Aorta (tissue), 5 donors: ENCODE data around the gene FBXW12. TPM values are rescaled to one million over a fixed set of nuclear protein-coding genes. Genes with fewer than 3 reads are reported as not detected.

ENCODE experiments used
- ATAC-seq: fragments of 200-7000 bp; cut with Tn5 transposase; one replicate; pipeline ENCODE4 v1.9.1; 2022; ENCODE audit warnings: moderate library complexity; ENCODE audit not compliant: low FRiP score
- DNase-seq, 2 donors: peaks; one replicate each; pipeline ENCODE4 v3.0.0-alpha.2; 2020
- H3K27ac ChIP-seq, 2 donors: one replicate each; pipeline ENCODE4 v1.5.1; 2013; ENCODE audit warnings: low read length in 2 of 2, mild to moderate bottlenecking in 2 of 2, moderate library complexity in 2 of 2, control low read depth in 1 of 2, inconsistent platforms in 1 of 2, low read depth in 1 of 2
- H3K27me3 ChIP-seq, 2 donors: one replicate each; pipeline ENCODE4 v1.6.1; 2013; ENCODE audit warnings: control low read depth in 1 of 2, low read length in 1 of 2, mild to moderate bottlenecking in 1 of 2, moderate library complexity in 1 of 2; ENCODE audit not compliant: insufficient read depth in 2 of 2, control insufficient read depth in 1 of 2
- H3K36me3 ChIP-seq, 2 donors: one replicate each; pipeline ENCODE4 v1.6.1; 2013; ENCODE audit warnings: control low read depth in 1 of 2, low read length in 1 of 2, mild to moderate bottlenecking in 1 of 2; ENCODE audit not compliant: insufficient read depth in 2 of 2, control insufficient read depth in 1 of 2
- H3K4me1 ChIP-seq, 2 donors: one replicate each; pipeline ENCODE4 v1.6.1; 2013; ENCODE audit warnings: low read length in 2 of 2, control low read depth in 1 of 2, mild to moderate bottlenecking in 1 of 2, moderate library complexity in 1 of 2; ENCODE audit not compliant: insufficient read depth in 2 of 2, control insufficient read depth in 1 of 2
- H3K4me3 ChIP-seq, 2 donors: one replicate each; pipeline ENCODE4 v1.5.1; 2013; ENCODE audit warnings: low read length in 2 of 2, control low read depth in 1 of 2, mild to moderate bottlenecking in 1 of 2
- H3K9me3 ChIP-seq: one replicate; pipeline ENCODE4 v1.6.1; 2013; ENCODE audit warnings: mild to moderate bottlenecking, low read length; ENCODE audit not compliant: control insufficient read depth
- WGBS, 2 donors: extraction: QIAGEN DNeasy Blood & Tissue Kit; methylation state at CpG; one replicate each; pipeline ENCODE4 v1.1.7; 2013; 5-methylcytosine and 5-hydroxymethylcytosine counted together
- intact Hi-C, 2 donors: fragments of 100-400 bp; cut with DNase I; formaldehyde crosslinking; loops; one replicate each; pipeline versions ENCODE4 v1.14.2 to v1.15.0; 2022
- polyA plus RNA-seq, 2 donors: library from polyadenylated mRNA; stranded (reverse); fragments of 200-250 nt; gene quantifications; one replicate each; pipeline ENCODE4 v1.2.3, GENCODE V29; 2013
- total RNA-seq, 2 donors: library from RNA; stranded (reverse); fragmentation: NEBNext Ultra II Directional; extraction: Animal tissue kit (Norgen Biotek cat#: 25700); gene quantifications; one replicate each; pipeline ENCODE4 v1.2.1, GENCODE V29; 2021
- donor health status: healthy with polysubstance abuse.
- donor health status: Bipolar disorder and iron deficiency.
- donor health status: DM: no; HTN: no; CAD: no.
- donor health status: DM: no; HTN: no; CAD: no.
- donor health status: DM: yes; HTN: yes; CAD: no.

Gene FBXW12
- total and polyA plus RNA-seq, 4 donors: not detected

DNA sequence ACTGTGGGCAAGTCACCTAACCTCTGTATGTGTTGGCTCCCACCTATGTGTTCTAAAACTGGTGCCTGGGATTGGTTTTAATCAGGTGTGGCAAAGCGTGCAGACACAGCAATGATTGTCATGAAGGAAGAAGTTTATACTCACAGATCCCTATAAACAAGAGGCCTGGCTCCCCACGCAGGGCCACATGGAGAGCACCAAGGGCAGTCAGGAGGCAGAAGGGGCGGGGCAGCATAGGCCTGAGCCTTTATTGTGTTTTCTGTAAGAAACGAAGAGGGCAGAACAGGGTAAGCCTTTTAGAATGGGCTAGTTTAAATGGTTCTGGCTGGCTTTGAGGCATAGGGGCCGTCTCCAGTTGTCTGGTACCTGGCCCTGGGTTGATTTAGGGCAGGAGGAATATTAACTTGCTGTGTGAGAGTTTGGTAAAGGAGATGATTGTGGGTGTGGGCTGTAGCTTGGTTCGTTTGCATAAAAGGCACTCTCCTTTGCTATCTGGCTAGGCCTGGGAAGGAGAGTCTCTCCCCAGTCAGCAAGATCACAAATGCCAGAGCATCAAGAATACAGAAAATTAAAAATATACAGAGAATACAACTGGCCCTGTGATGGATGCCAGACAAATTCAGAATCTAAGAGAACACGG is 2.2 kb upstream of the FBXW12 start:
- 57 to 65% methylated on average over 7 of the region's 7 CpGs for WGBS, 2 donors
- Histone ChIP-seq H3K4me1 (no peaks in the 10 kb centered on the region), H3K4me3 (no peak overlapping the region), H3K27me3 (no peaks in the 10 kb centered on the region), H3K27ac (no peak overlapping the region), H3K36me3 (no peaks in the 10 kb centered on the region), H3K9me3 (no peaks in the 10 kb centered on the region)
- intact Hi-C loops: no loop called here
- DNase-seq (no peak), ATAC-seq (no peak)

DNA sequence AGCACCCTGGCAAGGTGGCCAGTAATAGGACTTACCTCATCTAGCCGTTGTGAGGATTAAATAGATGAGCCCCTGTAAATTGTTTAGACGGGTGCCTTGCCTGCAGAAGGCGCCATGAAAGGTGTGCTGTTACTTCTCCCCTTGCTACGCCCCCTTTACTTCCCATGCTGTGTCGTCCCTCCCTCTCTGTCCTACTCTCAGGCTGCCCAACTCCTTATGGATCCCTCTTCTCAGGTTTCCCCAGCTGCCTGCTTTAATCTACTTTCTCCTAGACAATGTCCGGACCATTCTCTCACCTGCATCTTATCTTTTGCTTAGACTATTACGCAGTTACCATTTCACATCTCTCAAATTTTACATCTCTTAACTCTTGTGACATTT is 1.7 kb upstream of the FBXW12 start:
- Histone ChIP-seq H3K9me3 (no peaks in the 10 kb centered on the region), H3K27me3 (no peaks in the 10 kb centered on the region), H3K4me1 (no peaks in the 10 kb centered on the region), H3K4me3 (no peak overlapping the region), H3K27ac (no peak overlapping the region), H3K36me3 (no peaks in the 10 kb centered on the region)
- 90 to 92% methylated on average over 7 of the region's 7 CpGs for WGBS, 2 donors
- ATAC-seq: no peak
- DNase-seq: no peak
- intact Hi-C loops: no loop called here

GRCh38 chr3:48372377-48372770 is 355 bp downstream of the FBXW12 start:
- no peaks in the 10 kb centered on the region for H3K27me3 ChIP-seq
- no peak overlapping the region for H3K4me3 ChIP-seq
- DNase-seq (no peak), ATAC-seq (no peak)
- intact Hi-C loops: no loop called here
- no peak overlapping the region for H3K27ac ChIP-seq
- no peaks in the 10 kb centered on the region for H3K36me3 ChIP-seq
- 90 to 92% methylated on average over 7 of the region's 7 CpGs for WGBS, 2 donors
- no peaks in the 10 kb centered on the region for H3K9me3 ChIP-seq
- no peaks in the 10 kb centered on the region for H3K4me1 ChIP-seq

DNA sequence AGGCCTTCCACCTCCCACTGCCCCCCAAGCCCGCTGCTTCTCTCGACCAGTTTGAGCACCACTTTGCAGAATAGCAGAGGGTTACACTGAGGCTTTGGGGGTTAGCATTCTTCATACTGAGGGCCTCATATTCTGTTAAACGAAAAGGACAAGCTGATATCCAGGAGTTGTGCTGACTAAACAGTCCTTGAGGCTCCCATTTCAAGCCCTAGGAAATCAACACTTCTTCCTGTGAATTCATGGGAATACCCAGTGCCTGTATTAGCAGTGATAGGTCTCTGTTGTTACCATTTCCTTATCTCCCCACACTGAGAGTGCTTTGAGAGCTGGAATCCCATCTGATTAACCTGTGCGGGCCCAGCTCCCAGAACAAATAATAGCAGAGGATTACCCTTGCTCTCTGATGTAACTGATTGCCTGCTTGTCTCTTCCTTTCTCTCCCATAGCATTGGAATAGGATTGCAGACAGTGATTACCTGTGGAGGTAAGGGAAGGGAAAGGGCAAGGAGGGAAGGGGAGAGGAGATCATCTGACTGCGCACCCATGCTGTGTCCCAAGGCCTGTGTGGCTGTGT is 930 bp downstream of the FBXW12 start:
- Histone ChIP-seq H3K4me3 (no peak overlapping the region), H3K4me1 (no peaks in the 10 kb centered on the region), H3K36me3 (no peaks in the 10 kb centered on the region), H3K27ac (no peak overlapping the region), H3K27me3 (no peaks in the 10 kb centered on the region), H3K9me3 (no peaks in the 10 kb centered on the region)
- ATAC-seq: no peak
- 77 to 81% methylated on average over 5 of the region's 5 CpGs for WGBS, 2 donors
- intact Hi-C loops: no loop called here
- no peak for DNase-seq

DNA sequence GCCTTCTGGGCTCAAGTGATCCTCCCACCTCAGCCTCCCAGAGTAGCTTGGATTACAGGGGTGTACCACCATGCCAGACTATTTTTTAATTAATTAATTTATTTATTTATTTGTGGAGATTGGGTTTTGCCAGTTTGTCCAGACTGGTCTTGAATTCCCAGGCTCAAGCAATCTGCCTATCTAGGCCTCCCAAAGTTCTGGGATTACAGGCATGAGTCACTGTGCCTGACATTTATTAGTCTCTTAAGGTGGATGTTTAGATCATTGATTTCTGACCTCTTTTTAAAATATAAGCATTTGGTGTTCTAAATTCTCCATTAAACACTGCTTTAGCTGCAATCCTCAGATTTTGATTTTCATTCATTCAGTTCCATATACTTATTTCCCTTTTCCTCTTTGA is 15.6 kb downstream of the FBXW12 start:
- Histone ChIP-seq H3K36me3 (no peaks in the 10 kb centered on the region), H3K27me3 (no peaks in the 10 kb centered on the region), H3K4me1 (no peaks in the 10 kb centered on the region), H3K4me3 (no peak overlapping the region), H3K27ac (no peak overlapping the region), H3K9me3 (no peaks in the 10 kb centered on the region)
- no peak for ATAC-seq
- intact Hi-C loops: no loop called here
- DNase-seq: no peak

DNA sequence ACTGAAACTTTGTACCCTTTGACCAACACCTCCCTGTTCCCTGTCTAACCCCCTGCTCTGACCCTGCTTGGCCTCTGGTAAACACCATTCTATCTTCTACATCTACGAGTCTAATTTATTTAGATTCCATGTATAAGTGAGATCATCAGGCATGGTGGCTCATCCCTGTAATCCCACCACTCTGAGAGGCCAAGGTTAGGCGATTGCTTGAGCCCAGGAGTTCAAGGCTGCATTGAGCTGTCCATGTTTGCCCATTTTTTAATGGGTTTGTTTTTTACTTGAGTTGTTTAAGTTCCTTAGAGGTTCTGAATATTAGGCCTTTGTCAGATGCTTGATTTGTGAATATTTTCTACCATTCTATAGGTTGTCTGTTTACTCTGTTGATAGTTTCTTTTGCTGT is 16.9 kb downstream of the FBXW12 start:
- Histone ChIP-seq H3K27ac (no peak overlapping the region), H3K27me3 (no peaks in the 10 kb centered on the region), H3K4me3 (no peak overlapping the region), H3K36me3 (no peaks in the 10 kb centered on the region), H3K4me1 (no peaks in the 10 kb centered on the region), H3K9me3 (no peaks in the 10 kb centered on the region)
- no peak for ATAC-seq
- intact Hi-C loops: no loop called here
- no peak for DNase-seq
- whole genome bisulfite sequencing, 2 donors: 72 to 79% methylated on average over 2 of the region's 2 CpGs

DNA sequence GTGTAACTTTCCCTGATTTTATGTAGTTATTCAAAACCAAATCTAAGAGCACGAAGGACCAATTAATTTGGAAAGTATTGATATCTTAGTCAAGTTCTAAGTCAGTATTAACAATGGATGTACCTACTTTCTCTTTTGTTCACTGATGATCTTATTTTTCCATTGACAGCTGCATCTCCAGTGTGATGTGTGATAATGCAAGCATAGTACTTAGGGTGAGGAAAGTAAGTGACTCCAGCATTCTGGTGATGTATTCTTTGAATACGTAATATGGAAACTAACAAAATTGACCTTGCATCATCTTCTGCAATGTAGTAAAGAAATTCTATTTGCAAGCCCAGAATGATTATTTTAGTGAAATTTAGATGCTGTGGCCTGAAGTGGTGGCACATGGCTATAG is 22.4 kb downstream of the FBXW12 start:
- Histone ChIP-seq H3K27me3 (no peaks in the 10 kb centered on the region), H3K4me1 (no peaks in the 10 kb centered on the region), H3K36me3 (no peaks in the 10 kb centered on the region), H3K4me3 (no peak overlapping the region), H3K9me3 (no peaks in the 10 kb centered on the region), H3K27ac (no peak overlapping the region)
- 90 to 92% methylated on average over 2 of the region's 2 CpGs for WGBS, 2 donors
- ATAC-seq: no peak
- intact Hi-C loops: no loop called here
- DNase-seq: no peak

- Histone ChIP-seq H3K27ac (no peak overlapping the region), H3K4me3 (no peak overlapping the region), H3K9me3 (no peaks in the 10 kb centered on the region), H3K36me3 (no peaks in the 10 kb centered on the region), H3K27me3 (no peaks in the 10 kb centered on the region), H3K4me1 (no peaks in the 10 kb centered on the region)
- intact Hi-C loops: no loop called here
- DNase-seq (no peak), ATAC-seq (no peak)
- WGBS, 2 donors: 62 to 68% methylated on average over 3 of the region's 3 CpGs
These were observed 23.7 kb downstream of the FBXW12 start for GRCh38 chr3:48395714-48396113.

DNA sequence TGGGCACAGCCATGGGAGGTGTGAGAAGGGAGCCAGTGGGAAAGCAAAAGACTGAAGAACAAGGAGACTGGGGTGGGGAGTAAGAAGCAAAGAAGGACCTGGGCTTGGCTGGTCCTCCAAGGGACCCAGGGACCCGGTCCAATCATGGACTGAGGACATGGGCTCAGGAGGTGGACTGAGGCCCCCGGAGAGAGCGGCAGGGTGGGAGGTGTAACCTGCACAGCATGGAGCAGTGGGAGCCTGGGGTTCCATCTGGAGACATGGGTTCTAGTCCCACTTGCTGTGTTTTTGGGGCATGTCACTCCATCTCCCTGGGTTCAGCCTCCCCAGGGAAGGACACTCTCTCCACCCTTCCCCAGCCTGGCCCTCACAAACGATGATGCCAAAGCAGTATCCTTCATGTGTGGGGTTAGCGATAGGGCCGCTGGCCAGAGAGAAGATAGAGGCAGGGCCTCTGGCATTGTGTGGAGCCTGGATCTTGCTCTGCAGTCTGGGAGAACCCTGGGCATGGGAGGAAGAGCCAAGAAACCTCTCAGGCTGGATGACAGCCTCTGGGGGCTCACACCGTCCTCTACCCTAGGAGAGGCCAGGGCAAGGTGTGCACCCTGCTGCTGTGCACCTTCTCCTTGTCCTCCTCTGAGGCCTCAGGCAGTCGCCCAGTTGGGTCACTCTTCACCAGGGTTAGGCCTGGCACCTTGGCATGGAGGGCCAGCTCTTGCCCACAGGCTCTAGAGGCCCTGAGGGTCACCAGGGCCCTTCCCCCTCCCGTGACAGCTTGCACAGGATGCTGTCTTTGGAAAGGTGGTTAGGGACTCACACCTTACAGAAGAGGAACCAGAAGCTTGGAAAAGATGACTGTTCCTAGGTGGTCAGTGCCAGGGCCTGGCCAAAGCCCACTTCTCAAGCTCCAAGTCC is 26.0 kb downstream of the FBXW12 start:
- Histone ChIP-seq H3K36me3 (no peaks in the 10 kb centered on the region), H3K4me1 (peaks cover 0 to 4% of the 10 kb centered on the region in 2 donors), H3K9me3 (no peaks in the 10 kb centered on the region), H3K27me3 (no peaks in the 10 kb centered on the region), H3K4me3 (no peak overlapping the region), H3K27ac (no peak overlapping the region)
- intact Hi-C loops: no loop called here
- DNase-seq: no peak
- ATAC-seq: no peak
- WGBS, 2 donors: 69 to 73% methylated on average over 9 of the region's 9 CpGs
